Measurements from ENCODE around the gene BRD4.

GRCh38 chr19:15250640-15250993 lies 81.7 kb downstream of the BRD4 start:
- TF ChIP-seq EP300 (IDR thresholded peaks at IDR 0.05) = no peak
- TF ChIP-seq, protein P1, sequence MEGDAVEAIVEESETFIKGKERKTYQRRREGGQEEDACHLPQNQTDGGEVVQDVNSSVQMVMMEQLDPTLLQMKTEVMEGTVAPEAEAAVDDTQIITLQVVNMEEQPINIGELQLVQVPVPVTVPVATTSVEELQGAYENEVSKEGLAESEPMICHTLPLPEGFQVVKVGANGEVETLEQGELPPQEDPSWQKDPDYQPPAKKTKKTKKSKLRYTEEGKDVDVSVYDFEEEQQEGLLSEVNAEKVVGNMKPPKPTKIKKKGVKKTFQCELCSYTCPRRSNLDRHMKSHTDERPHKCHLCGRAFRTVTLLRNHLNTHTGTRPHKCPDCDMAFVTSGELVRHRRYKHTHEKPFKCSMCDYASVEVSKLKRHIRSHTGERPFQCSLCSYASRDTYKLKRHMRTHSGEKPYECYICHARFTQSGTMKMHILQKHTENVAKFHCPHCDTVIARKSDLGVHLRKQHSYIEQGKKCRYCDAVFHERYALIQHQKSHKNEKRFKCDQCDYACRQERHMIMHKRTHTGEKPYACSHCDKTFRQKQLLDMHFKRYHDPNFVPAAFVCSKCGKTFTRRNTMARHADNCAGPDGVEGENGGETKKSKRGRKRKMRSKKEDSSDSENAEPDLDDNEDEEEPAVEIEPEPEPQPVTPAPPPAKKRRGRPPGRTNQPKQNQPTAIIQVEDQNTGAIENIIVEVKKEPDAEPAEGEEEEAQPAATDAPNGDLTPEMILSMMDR (IDR thresholded peaks at IDR 0.05) = no peak
- no peak for TF ChIP-seq POLR2AphosphoS5 (IDR thresholded peaks at IDR 0.05)
- TF ChIP-seq POLR2A (IDR thresholded peaks at IDR 0.05; ENCODE audit: low read depth) = no peak

Measured in esophagus muscularis mucosa (tissue), 4 donors.